HG03103 (cell line): Measurements from ENCODE around the gene CSDE1.

Experiments used
- ATAC-seq: cut with Tn5 transposase; IDR thresholded peaks from one replicate; pipeline ENCODE4 v1.9.1; 2021; ENCODE audit warnings: low read depth; ENCODE audit not compliant: unreplicated experiment

The CSDE1 gene

GRCh38 chr1:114703242-114703641 is 54.5 kb downstream of the CSDE1 start:
- no peak for ATAC-seq

GRCh38 chr1:114702737-114703136 is 55.0 kb downstream of the CSDE1 start:
- no peak for ATAC-seq

GRCh38 chr1:114701931-114702330 is 55.9 kb downstream of the CSDE1 start:
- no peak for ATAC-seq

DNA sequence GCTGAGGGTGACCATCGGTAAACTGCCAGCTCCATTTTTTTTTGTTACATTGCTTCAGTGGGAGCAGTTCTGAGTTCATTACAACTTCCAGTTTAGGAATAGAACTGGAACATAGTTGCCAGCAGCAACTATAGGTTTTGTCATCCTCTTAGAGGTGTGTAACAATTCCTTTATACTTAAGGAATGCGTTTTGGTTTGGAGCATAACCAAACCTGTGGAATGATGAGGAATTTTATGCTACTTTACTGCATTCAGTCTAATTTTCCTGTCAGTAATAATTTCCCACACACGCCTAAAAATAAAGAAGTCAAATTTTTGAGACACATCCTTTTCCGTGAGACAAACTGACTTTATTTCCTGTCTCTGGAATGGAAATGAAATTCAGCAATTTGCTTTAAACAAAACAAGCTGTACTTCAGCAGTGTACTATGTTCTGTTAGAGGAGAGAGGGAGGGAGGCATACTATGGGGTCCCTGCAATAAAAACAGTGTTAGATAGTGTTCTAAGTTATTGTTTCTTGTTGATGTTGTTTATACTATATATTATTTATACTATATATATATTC is 57.7 kb downstream of the CSDE1 start:
- no peak for ATAC-seq

DNA sequence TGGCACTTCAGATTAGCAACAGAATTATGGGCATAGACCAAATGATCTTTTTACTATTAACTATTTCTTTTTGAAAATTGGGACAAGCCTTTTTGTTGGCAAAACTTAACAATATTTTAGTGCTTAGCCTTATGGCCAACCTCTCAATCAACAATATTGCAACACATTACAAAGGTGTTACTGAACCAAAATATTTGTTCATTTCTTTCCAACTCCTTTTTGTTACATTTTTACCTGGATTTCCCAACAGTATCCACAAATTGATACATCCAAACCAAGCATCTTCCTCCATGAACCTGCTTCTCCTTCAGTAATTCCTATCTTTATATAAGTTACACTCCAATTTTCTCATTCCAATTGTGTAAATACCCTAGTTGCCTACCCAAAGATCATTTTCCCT is 61.0 kb downstream of the CSDE1 start:
- ATAC-seq: no peak

DNA sequence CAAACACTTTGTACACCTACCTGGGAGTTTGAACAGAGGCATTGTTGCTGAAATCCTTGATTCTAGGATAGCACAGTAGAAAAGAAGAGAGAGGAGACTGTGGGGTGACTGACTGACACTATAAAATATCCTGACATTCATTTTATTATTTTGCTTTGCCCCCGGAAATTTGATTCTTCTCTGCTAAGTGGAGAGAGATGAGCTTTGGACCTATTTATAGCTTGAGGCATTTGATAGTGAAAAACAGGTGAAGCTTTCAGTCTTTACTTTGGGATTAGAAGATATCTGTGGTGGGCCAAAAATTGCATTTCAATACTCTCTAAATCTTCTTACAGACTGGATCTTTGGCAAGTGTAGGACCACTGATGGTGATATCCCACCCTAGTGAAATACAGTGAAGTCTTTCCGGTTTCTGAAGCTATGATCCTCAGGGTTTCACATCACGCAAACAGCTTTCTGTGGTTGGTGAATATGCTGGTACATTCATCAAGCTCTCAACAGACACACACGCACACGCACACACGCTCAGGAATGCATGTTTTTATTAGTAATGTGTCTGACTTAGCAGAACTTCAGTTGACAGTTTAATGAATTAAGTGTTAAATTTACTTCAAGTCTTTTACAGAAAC is 62.2 kb downstream of the CSDE1 start, which contains the start of gene AMPD1:
Gene AMPD1, minus strand, starts transcription at position 117 of the 629 bp plus-strand sequence. Its CDS starts 75 bp downstream, at position 42.
- ATAC-seq: no peak

- ATAC-seq: no peak
These were observed 63.1 kb downstream of the CSDE1 start for GRCh38 chr1:114694540-114695310.

DNA sequence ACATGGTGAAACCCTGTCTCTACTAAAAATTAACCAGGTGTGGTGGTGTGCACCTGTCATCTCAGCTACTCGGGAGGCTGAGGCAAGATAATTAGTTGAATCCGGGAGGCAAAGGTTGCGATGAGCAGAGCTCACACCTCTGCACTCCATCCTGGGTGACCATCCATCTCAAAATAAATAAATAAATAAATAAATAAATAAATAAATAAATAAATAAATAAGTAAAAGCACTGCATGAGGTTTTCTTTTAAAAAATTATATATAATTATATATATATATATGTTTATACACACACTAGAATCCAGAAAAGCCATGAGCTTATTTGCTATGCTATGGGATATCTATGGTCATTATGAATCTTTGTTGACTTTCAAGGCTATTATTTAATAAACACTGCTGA is 64.8 kb downstream of the CSDE1 start:
- no peak for ATAC-seq

GRCh38 chr1:114691061-114691460 is 66.7 kb downstream of the CSDE1 start:
- no peak for ATAC-seq

DNA sequence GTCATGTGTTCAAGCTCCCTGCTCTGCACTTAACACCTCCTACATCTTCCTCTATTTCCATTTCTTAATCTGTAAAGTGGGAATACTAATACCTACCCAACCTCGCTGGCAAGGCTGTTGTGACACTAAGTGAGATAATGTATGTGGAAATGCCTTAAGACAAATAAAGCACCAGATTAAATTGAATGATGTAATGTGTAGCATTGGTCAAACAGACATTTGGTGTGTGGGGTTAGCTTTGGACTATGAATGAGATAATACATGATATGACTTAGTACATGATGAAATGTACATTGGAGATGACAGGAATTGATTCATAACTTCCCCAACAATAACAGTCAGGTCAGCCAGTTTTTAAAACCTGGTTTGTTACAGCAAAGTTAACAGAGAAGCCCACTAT is 67.6 kb downstream of the CSDE1 start:
- no peak for ATAC-seq

DNA sequence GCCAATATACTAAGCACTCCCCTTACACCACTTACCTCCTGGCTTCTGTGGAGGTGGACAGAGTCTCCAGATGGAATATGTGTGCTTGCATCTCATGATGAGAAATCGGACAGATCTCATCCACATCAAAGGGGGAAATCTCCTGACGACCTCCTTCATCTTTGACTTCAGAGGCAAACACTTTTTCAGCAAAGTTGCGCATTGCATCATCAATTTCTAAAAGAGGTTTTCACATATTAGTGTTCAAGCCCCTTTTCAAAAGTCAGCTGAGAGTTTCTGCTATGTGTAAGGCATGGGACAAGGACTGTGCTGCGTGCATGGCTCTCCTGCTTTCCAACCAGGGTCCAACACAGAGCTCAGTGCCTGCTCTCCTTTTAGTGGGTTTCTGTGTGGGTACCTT is 69.3 kb downstream of the CSDE1 start:
- no peak for ATAC-seq

DNA sequence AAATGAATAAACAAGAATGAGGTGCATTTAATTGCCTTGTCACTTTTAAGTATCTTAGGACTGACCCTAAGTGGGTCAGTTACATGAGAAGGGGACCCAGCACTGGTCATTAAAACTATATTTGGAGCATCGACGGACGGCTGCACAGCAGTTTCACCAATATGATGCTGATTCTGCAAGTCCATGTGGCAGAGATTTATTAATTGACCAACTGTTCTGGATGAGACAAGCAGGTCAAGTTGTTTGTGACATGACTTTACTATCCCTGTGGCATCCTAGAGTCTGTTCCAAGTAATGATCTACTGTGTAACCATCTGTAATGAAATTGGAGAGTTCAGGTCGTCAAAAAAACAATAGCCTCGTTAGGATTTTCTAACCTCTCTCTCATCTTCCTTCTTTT is 71.9 kb downstream of the CSDE1 start:
- ATAC-seq: no peak

DNA sequence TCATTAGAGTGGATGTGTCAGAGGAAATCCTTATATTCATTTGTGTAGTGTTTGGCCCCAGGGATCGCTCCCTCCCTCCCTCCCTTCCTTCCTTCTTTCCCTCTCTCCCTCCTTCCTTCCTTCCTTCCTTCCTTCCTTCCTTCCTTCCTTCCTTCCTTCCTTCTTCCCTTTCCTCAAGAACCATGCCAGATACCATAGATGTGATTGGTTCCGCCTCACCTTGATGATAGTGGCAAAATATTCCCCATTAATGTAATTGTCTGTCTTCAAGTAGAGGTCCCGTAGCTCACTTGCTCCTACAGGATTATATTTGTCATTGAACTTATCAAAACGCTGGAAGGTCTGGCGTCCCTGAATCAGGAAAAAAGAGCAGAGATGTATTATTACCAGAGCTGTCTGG is 80.1 kb downstream of the CSDE1 start:
- no peak for ATAC-seq

GRCh38 chr1:114676115-114676514 is 81.7 kb downstream of the CSDE1 start:
- no peak for ATAC-seq

DNA sequence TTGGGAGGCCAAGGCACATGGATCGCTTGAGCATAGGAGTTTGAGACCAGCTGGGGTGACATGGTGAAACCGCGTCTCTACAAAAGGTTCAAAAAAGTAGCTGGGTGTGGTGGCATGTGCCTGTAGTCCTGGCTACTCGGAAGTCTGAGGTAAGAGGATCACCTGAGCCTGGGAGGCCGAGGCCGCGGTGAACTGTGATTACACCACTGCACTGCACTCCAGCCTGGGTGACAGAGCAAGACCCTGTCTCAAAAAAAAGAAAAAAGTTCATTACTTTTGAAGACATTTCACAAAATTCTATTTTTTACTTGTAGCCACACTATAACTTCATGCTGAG is 85.9 kb downstream of the CSDE1 start:
- ATAC-seq: no peak

DNA sequence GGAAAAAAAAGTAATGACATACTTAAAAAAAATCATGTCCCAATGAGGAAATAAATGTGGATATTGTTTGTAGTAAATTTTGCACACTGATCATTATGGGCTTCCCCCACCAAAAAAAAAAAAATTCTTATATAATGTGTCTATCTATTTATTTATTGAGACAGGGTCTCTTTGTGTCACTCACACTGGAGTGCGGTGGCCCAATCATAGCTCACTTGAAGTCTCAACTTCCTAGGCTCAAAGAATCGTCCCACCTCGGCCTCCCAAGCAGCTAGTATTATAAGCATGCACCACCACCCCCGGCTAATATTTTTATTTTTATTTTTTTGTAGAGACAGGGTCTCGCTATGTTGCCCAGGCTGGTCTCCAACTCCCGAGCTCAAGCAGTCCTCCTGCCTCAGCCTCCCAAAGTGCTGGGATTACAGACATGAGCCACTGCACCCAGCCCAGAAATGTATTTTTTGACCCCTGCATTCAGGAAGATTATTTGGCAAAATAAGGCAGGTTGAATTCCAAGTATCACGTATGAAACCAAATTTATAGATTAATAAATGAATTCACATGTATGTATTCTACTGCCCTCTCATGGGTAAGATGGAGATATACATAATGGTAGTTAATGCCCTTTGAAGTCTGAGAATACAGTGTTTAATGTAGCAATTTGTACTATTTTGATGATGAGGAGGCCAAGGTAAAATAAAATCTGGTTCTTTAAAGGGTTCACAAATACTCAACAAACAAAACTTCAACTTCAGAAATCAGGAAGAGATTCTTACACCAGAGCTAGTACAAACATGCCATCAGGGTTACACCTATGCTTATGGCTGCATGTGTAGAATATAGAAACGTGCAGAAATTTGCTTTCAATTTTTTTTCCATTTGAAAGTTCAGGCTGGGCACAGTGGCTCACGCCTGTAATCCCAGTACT is 86.5 kb downstream of the CSDE1 start:
- ATAC-seq: no peak

- peak; percentile 97 for ATAC-seq
These were observed 87.4 kb downstream of the CSDE1 start for GRCh38 chr1:114670083-114671010.

DNA sequence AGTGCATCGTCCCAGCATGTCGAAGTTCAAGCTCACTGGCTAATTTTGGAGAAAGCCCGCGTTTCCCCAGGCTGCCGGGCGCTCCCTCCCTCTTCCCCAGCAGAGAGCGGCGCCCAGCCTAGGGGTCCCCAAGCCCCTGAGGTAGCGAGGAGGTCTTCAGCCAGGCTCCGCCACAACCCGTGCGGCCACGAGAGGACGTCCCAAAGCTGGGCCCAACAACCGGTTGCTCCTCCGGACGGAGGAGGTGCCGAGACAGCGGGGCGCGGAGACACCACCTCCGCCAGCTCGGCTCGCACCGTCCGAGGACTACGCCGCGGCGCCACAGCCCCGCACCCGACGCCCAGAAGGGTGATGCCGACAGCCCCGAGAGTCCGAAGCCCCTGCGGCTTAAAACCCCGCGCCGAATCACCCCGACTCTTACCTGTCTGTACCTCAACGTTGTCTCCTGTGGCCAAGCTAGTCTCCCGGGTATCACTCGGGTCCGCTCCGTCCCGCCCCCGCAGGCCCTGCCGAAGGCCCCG is 88.2 kb downstream of the CSDE1 start, which contains the start of gene DENND2C:
Gene DENND2C, minus strand, starts transcription at position 488 of the 521 bp plus-strand sequence. CDS start 44,065 bp downstream, outside the sequence.
- ATAC-seq: peak; percentile 39

- ATAC-seq: no peak
These were observed 88.8 kb downstream of the CSDE1 start for GRCh38 chr1:114668784-114669561.
